Thymus (tissue), 11 donors: ENCODE measurements around the gene HOXC5. TPM values are rescaled to one million over a fixed set of nuclear protein-coding genes. Genes with fewer than 3 reads are reported as not detected.
"Not testable (repeated sequence)": the region's sequence is repeated elsewhere in the genome, so short reads cannot be mapped to it uniquely, and the experiment has no call there.

ENCODE experiments used
- DNase-seq, 9 donors: peaks; one replicate each; pipeline ENCODE4 v3.0.0-alpha.2; 2013; ENCODE audit warnings: low spot score in 9 of 9, low read depth in 6 of 9, missing footprints in 1 of 9
- H3K27ac ChIP-seq, 2 donors: one replicate each; pipeline ENCODE4 v1.5.1; 2013; ENCODE audit warnings: control low read depth in 1 of 2, low read depth in 1 of 2, low read length in 1 of 2, mild to moderate bottlenecking in 1 of 2, moderate library complexity in 1 of 2
- H3K27me3 ChIP-seq, 2 donors: one replicate each; pipeline ENCODE4 v1.5.1; 2013; ENCODE audit warnings: low read length in 1 of 2; ENCODE audit not compliant: control insufficient read depth in 2 of 2, insufficient read depth in 1 of 2
- H3K36me3 ChIP-seq, 2 donors: one replicate each; pipeline ENCODE4 v1.5.1; 2013; ENCODE audit warnings: low read length in 1 of 2, mild to moderate bottlenecking in 1 of 2, moderate library complexity in 1 of 2; ENCODE audit not compliant: control insufficient read depth in 2 of 2, insufficient read depth in 2 of 2
- H3K4me1 ChIP-seq, 2 donors: one replicate each; pipeline ENCODE4 v1.5.1; 2013; ENCODE audit warnings: low read length in 2 of 2; ENCODE audit not compliant: control insufficient read depth in 2 of 2, insufficient read depth in 2 of 2
- H3K4me3 ChIP-seq, 2 donors: one replicate each; pipeline ENCODE4 v1.5.1; 2013; ENCODE audit warnings: low read length in 2 of 2, control low read depth in 1 of 2, mild to moderate bottlenecking in 1 of 2
- H3K9me3 ChIP-seq, 2 donors: one replicate each; pipeline ENCODE4 v1.5.1; 2013; ENCODE audit warnings: low read length in 1 of 2, mild to moderate bottlenecking in 1 of 2; ENCODE audit not compliant: control insufficient read depth in 2 of 2, insufficient read depth in 1 of 2
- WGBS: extraction: QIAGEN DNeasy Blood & Tissue Kit; methylation state at CpG from one replicate; pipeline ENCODE4 v1.1.7; 2013; 5-methylcytosine and 5-hydroxymethylcytosine counted together
- polyA plus RNA-seq: library from polyadenylated mRNA; stranded (reverse); fragments of 200-250 nt; gene quantifications from one replicate; pipeline ENCODE4 v1.2.3, GENCODE V29; 2013
- total RNA-seq: library from RNA; stranded (reverse); fragments of 120-200 nt; gene quantifications from one replicate; pipeline ENCODE4 v1.2.4, GENCODE V29; 2013
- donor health status: healthy.

Gene HOXC5
- total and polyA plus RNA-seq, 2 donors = 0.05 TPM; not detected in 1

DNA sequence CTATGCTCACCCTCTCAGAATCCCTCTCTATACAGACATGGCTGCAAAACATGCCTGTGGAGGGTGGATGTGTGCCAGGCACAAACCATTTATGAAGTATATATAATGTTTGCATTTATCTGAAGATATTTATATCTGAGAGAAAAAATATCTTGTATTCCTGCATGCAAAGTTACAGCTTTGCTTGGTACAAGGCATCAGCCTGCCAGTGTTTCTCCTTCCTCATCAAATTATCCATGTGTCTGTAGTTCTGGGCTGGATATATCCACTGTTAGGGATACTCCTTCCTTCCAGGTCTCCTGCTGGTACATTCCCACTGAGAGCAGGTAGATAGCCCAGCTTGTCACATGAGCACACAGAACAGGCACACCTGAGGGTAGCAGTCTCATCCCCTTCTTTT, 32.8 kb downstream of the HOXC5 start:
- H3K9me3 ChIP-seq = no peaks in the 10 kb centered on the region
- H3K36me3 ChIP-seq = no peaks in the 10 kb centered on the region
- no peak overlapping the region for H3K4me3 ChIP-seq
- H3K27me3 ChIP-seq = peaks cover 35 to 56% of the 10 kb centered on the region in 2 donors
- H3K27ac ChIP-seq = no peak overlapping the region
- no peaks in the 10 kb centered on the region for H3K4me1 ChIP-seq
- DNase-seq = no peak

GRCh38 chr12:54066408-54066807, 33.6 kb downstream of the HOXC5 start:
- no peak for DNase-seq
- Histone ChIP-seq H3K4me3 (no peak overlapping the region), H3K4me1 (no peaks in the 10 kb centered on the region), H3K27ac (no peak overlapping the region), H3K9me3 (no peaks in the 10 kb centered on the region), H3K27me3 (peaks cover 28 to 56% of the 10 kb centered on the region in 2 donors), H3K36me3 (no peaks in the 10 kb centered on the region)
- WGBS = 86% methylated on average over 1 of the region's 1 CpG

DNA sequence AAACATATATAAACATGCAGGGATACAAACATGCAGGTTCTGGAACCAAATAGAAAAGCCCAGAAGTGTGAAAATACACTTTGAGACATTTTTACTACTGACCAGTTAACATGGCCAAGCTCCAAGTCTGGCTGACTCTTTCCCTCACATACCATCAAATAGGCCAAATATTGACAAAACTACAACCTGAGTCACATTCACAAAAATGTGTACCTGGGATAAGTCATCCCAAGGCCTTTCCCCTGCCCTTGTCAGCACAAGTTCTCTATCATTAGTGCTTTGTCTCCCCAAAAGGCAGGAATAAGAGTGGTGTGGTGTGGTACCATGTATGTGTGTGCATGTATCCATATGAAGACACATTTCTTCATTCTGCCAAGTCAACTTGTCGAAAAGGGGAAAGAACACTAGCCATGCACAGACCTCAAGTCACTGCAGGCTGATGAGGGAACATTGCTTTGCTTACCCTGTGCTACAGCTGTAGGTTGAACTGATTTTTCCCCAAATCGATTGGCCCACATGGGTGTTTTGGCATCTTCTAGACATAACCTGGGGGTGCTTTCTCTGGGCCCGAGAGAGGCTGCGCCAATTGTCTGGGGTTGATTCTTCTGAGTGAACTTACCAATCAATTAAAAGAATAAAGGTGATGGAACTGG, 35.7 kb downstream of the HOXC5 start:
- Histone ChIP-seq H3K27ac (no peak overlapping the region), H3K27me3 (peaks cover 18 to 55% of the 10 kb centered on the region in 2 donors), H3K4me1 (no peaks in the 10 kb centered on the region), H3K9me3 (no peaks in the 10 kb centered on the region), H3K4me3 (no peak overlapping the region), H3K36me3 (no peaks in the 10 kb centered on the region)
- no peak for DNase-seq
- 96% methylated on average over 4 of the region's 4 CpGs for WGBS

DNA sequence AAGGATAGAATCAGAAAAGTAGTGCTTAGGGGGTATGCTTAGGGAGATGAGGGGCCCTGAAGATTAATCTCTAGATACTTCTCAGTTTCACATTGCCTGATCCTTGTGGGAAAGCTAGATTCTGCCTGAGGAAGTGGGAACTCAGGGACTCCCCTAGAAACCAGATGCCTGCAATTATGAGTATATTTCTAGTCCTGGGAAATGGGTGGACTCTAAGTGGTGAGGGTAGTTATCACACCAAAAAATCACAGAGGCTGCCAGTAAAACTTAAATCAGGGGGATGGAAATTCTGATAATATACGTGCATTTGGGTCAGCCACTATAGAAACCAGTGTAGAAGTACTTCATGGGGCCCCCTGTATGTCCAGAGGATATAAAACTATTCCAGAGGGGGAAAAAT, 39.1 kb downstream of the HOXC5 start:
- WGBS = 63% methylated on average over 1 of the region's 1 CpG
- H3K27me3 ChIP-seq = peaks cover 13 to 60% of the 10 kb centered on the region in 2 donors
- H3K9me3 ChIP-seq = no peaks in the 10 kb centered on the region
- DNase-seq = no peak
- H3K4me1 ChIP-seq = no peaks in the 10 kb centered on the region
- H3K36me3 ChIP-seq = no peaks in the 10 kb centered on the region
- no peak overlapping the region for H3K27ac ChIP-seq
- no peak overlapping the region for H3K4me3 ChIP-seq

- Histone ChIP-seq H3K27ac (no peak overlapping the region), H3K4me1 (no peaks in the 10 kb centered on the region), H3K9me3 (no peaks in the 10 kb centered on the region), H3K4me3 (no peak overlapping the region), H3K27me3 (peaks cover 13 to 66% of the 10 kb centered on the region in 2 donors), H3K36me3 (no peaks in the 10 kb centered on the region)
- DNase-seq = no peak
- 83% methylated on average over 6 of the region's 6 CpGs for WGBS
Measured at GRCh38 chr12:54074308-54074707, 41.5 kb downstream of the HOXC5 start.

GRCh38 chr12:54075409-54075808, 42.6 kb downstream of the HOXC5 start:
- H3K27ac ChIP-seq = no peak overlapping the region
- no peaks in the 10 kb centered on the region for H3K4me1 ChIP-seq
- no peaks in the 10 kb centered on the region for H3K36me3 ChIP-seq
- WGBS = 72% methylated on average over 6 of the region's 6 CpGs
- no peak for DNase-seq
- H3K9me3 ChIP-seq = no peaks in the 10 kb centered on the region
- H3K4me3 ChIP-seq = no peak overlapping the region
- peaks cover 11 to 75% of the 10 kb centered on the region in 2 donors for H3K27me3 ChIP-seq

DNA sequence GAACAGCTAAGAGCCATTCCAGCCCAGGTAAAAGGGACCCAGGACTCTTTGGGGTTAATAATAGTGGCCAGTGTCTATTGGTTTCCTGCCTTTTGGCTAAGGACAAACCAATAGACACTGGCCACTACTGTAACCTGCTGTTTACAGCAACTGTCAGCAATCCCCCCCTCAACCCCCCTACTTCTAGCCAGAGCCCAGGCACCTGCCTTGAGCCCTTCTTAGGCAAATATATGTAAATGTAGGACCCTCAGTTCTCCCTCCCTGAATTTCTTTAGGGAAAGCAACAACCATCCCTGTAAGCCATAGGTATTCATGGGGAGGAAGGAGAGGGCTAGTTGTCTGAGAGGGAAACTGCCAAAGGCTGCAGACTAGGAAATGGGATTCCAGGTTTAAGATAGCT, 43.1 kb downstream of the HOXC5 start:
- H3K27ac ChIP-seq = no peak overlapping the region
- H3K4me1 ChIP-seq = no peaks in the 10 kb centered on the region
- no peak for DNase-seq
- no peaks in the 10 kb centered on the region for H3K9me3 ChIP-seq
- no peaks in the 10 kb centered on the region for H3K36me3 ChIP-seq
- H3K4me3 ChIP-seq = no peak overlapping the region
- H3K27me3 ChIP-seq = peaks cover 8 to 75% of the 10 kb centered on the region in 2 donors

GRCh38 chr12:54077843-54078242, 45.0 kb downstream of the HOXC5 start:
- H3K4me3 ChIP-seq, H3K36me3 ChIP-seq, H3K27ac ChIP-seq, H3K4me1 ChIP-seq, H3K9me3 ChIP-seq, DNase-seq: not testable (repeated sequence)
- 84% methylated on average over 10 of the region's 10 CpGs for WGBS
- peaks cover 5 to 72% of the 10 kb centered on the region in 2 donors for H3K27me3 ChIP-seq

- not testable (repeated sequence) for DNase-seq, H3K36me3 ChIP-seq, H3K9me3 ChIP-seq, H3K27ac ChIP-seq, H3K4me1 ChIP-seq, H3K4me3 ChIP-seq
- peaks cover 2 to 71% of the 10 kb centered on the region in 2 donors for H3K27me3 ChIP-seq
- 84% methylated on average over 9 of the region's 9 CpGs for WGBS
Measured at GRCh38 chr12:54079115-54079514, 46.3 kb downstream of the HOXC5 start.
